GM12872 (cell line): Measurements from ENCODE around the gene TFEC.

ENCODE experiments used
- CTCF ChIP-seq: IDR thresholded peaks from 3 replicates; pipeline ENCODE4 v1.5.1; 2011; ENCODE audit warnings: low read depth, mild to moderate bottlenecking, low read length, moderate library complexity; ENCODE audit not compliant: insufficient read depth

Gene TFEC

GRCh38 chr7:116021237-116021636, 9.3 kb downstream of the TFEC start:
- no peak for TF ChIP-seq CTCF

- TF ChIP-seq CTCF = no peak
Observed at GRCh38 chr7:116018731-116019130, 11.8 kb downstream of the TFEC start.

- TF ChIP-seq CTCF = no peak
Observed at GRCh38 chr7:116013675-116014074, 16.9 kb downstream of the TFEC start.

- TF ChIP-seq CTCF = no peak
Observed at GRCh38 chr7:116011584-116011983, 19.0 kb downstream of the TFEC start.

- TF ChIP-seq CTCF = no peak
Observed at GRCh38 chr7:115997221-115997620, 33.3 kb downstream of the TFEC start.

- TF ChIP-seq CTCF = no peak
Observed at GRCh38 chr7:115995701-115996100, 34.9 kb downstream of the TFEC start.

- TF ChIP-seq CTCF = no peak
Observed at GRCh38 chr7:115988401-115988800, 42.2 kb downstream of the TFEC start.

GRCh38 chr7:115987486-115987885, 43.1 kb downstream of the TFEC start:
- TF ChIP-seq CTCF = no peak
